Endothelial cell of umbilical vein (primary cell): ENCODE results near the gene APLP2. TPM values are rescaled to one million over a fixed set of nuclear protein-coding genes. Genes with fewer than 3 reads are reported as not detected.

ENCODE experiments used
- BruUV-seq: library from RNA; stranded (reverse); fragments of 400-500 nt; replicated peaks from 2 replicates; lab custom pipeline; 2021; lab: Mats Ljungman, UMichigan
- CTCF ChIA-PET: fragments of 300-600, 350-600 bp; sonication (Branson Sonifier 250); formaldehyde crosslinking; loops from one replicate; lab custom pipeline; 2021; ENCODE audit warnings: antibody characterized with exemption, inconsistent platforms; lab: Charles Lee
- POLR2A ChIA-PET: fragments of 300-600, 350-600 bp; sonication (Branson Sonifier 250); formaldehyde crosslinking; loops from one replicate; lab custom pipeline; 2021; ENCODE audit warnings: antibody characterized with exemption, inconsistent platforms; lab: Charles Lee
- DNase-seq: peaks from one replicate; pipeline ENCODE4 v3.0.0-alpha.2; 2011; ENCODE audit warnings: low read depth, low spot score
- FAIRE-seq: peaks from 2 replicates; lab custom pipeline; 2011; peaks lifted over from hg19 to GRCh38; lab: Jason Lieb, UNC
- H2AFZ ChIP-seq: 2 replicates; pipeline ENCODE4 v1.6.0; 2012; ENCODE audit warnings: low read depth, low read length, control low read depth, inconsistent platforms
- H3K27ac ChIP-seq: 2 replicates; pipeline ENCODE4 v1.5.1; 2011; ENCODE audit warnings: low read depth, mild to moderate bottlenecking, control low read depth, low read length, moderate library complexity; ENCODE audit not compliant: insufficient read depth
- H3K27me3 ChIP-seq, 2 experiments: 2 replicates each; pipeline versions ENCODE4 v1.6.0 to v1.6.1; 2011; ENCODE audit warnings: low read length in 2 of 2, mixed read lengths in 1 of 2; ENCODE audit not compliant: control insufficient read depth in 2 of 2, insufficient read depth in 2 of 2
- H3K36me3 ChIP-seq, 2 experiments: 2 replicates in 1 of 2; 3 replicates in 1 of 2; pipeline ENCODE4 v1.5.1; 2011; ENCODE audit warnings: low read length in 2 of 2, mild to moderate bottlenecking in 1 of 2, moderate library complexity in 1 of 2; ENCODE audit not compliant: control insufficient read depth in 2 of 2, insufficient read depth in 2 of 2; ENCODE audit errors: extremely low read depth in 1 of 2
- H3K4me1 ChIP-seq: 3 replicates; pipeline ENCODE4 v1.5.1; 2011; ENCODE audit warnings: mild to moderate bottlenecking, low read length; ENCODE audit not compliant: control insufficient read depth, insufficient read depth; ENCODE audit errors: extremely low read depth
- H3K4me2 ChIP-seq: 2 replicates; pipeline ENCODE4 v1.6.1; 2011; ENCODE audit warnings: low read length, control low read depth, mixed read lengths; ENCODE audit not compliant: insufficient read depth
- H3K4me3 ChIP-seq, 3 experiments: fragments of 200-600 bp in 1 of 3; sonication (generic), shearing (Covaris generic) in 1 of 3; replicated peaks in 1 of 3; 2 replicates each; pipeline ENCODE4 v1.5.1; 2011 to 2016; ENCODE audit warnings: control low read depth in 3 of 3, low read length in 3 of 3, mild to moderate bottlenecking in 2 of 3, inconsistent platforms in 1 of 3, low read depth in 1 of 3, moderate library complexity in 1 of 3; ENCODE audit not compliant: insufficient read depth in 1 of 3
- H3K79me2 ChIP-seq: 2 replicates; pipeline ENCODE4 v1.6.0; 2012; ENCODE audit warnings: low read length, inconsistent platforms; ENCODE audit not compliant: control insufficient read depth, insufficient read depth
- H3K9ac ChIP-seq: replicated peaks from 2 replicates; pipeline ENCODE3; 2011; ENCODE audit warnings: low read length, control low read depth; ENCODE audit not compliant: insufficient read depth; ENCODE audit errors: extremely low read depth
- H3K9me1 ChIP-seq: replicated peaks from 3 replicates; pipeline ENCODE4 v1.6.0; 2011; ENCODE audit warnings: mild to moderate bottlenecking, low read length; ENCODE audit not compliant: control insufficient read depth, insufficient read depth; ENCODE audit errors: extremely low read depth
- H3K9me3 ChIP-seq: replicated peaks from 2 replicates; pipeline ENCODE4 v1.5.1; 2012; ENCODE audit warnings: low read length, inconsistent platforms; ENCODE audit not compliant: control insufficient read depth, insufficient read depth
- H4K20me1 ChIP-seq: replicated peaks from 2 replicates; pipeline ENCODE3; 2011; ENCODE audit warnings: mild to moderate bottlenecking, low read length; ENCODE audit not compliant: control insufficient read depth, insufficient read depth; ENCODE audit errors: extremely low read depth
- CTCF ChIP-seq, 2 donors: IDR thresholded peaks; 1 replicate in 1 of 2; 2 replicates in 1 of 2; pipeline ENCODE4 v1.5.1; 2011; ENCODE audit warnings: low read length in 2 of 2, mild to moderate bottlenecking in 2 of 2, moderate library complexity in 2 of 2, control low read depth in 1 of 2, inconsistent platforms in 1 of 2, low read depth in 1 of 2; ENCODE audit not compliant: insufficient read depth in 1 of 2; ENCODE audit errors: extremely low read depth in 1 of 2
- EZH2 ChIP-seq: IDR thresholded peaks from 2 replicates; pipeline ENCODE4 v1.6.1; 2012; ENCODE audit warnings: borderline replicate concordance, low read depth, mild to moderate bottlenecking, moderate library complexity, low read length, inconsistent platforms; ENCODE audit not compliant: severe bottlenecking
- FOS ChIP-seq: IDR thresholded peaks from 2 replicates; pipeline ENCODE4 v1.6.1; 2011; ENCODE audit warnings: mild to moderate bottlenecking, low read length, moderate library complexity, borderline replicate concordance; ENCODE audit not compliant: insufficient read depth
- GATA2 ChIP-seq: IDR thresholded peaks from 2 replicates; pipeline ENCODE4 v1.7.0; 2011; ENCODE audit warnings: low read depth, mild to moderate bottlenecking, moderate library complexity, mixed read lengths, low read length; ENCODE audit not compliant: insufficient read length, insufficient read depth
- JUN ChIP-seq: IDR thresholded peaks from 2 replicates; pipeline ENCODE4 v1.6.1; 2011; ENCODE audit warnings: borderline replicate concordance, low read depth; ENCODE audit not compliant: insufficient read length, insufficient read depth
- MAX ChIP-seq: IDR thresholded peaks from 2 replicates; pipeline ENCODE4 v1.6.1; 2011; ENCODE audit not compliant: insufficient read depth, insufficient read length
- MYC ChIP-seq: IDR thresholded peaks from one replicate; pipeline ENCODE4 v1.6.1; 2011; ENCODE audit warnings: mild to moderate bottlenecking, low read depth, low read length
- POLR2A ChIP-seq: IDR thresholded peaks from 2 replicates; pipeline ENCODE4 v1.6.1; 2012; ENCODE audit warnings: low read depth, mild to moderate bottlenecking, control low read depth, low read length
- POLR2AphosphoS5 ChIP-seq: IDR thresholded peaks from 2 replicates; pipeline ENCODE4 v1.6.1; 2012; ENCODE audit warnings: low read depth, mild to moderate bottlenecking, control low read depth, low read length, moderate library complexity; ENCODE audit not compliant: insufficient read depth
- dilution Hi-C: fragments of 300-500 bp; cut with MboI; formaldehyde crosslinking; loops from one replicate; pipeline ENCODE4 v1.15.0; 2019; ENCODE audit warnings: low sequenced_read_pairs; ENCODE audit not compliant: extremely low pct_ligation_motif_present
- intact Hi-C: fragments of 100-400 bp; cut with micrococcal nuclease; formaldehyde crosslinking; loops from one replicate; pipeline ENCODE4 v1.10.0; 2022
- polyA plus RNA-seq, 4 experiments: library from polyadenylated mRNA; depleted of rRNA in 3 of 4; stranded (reverse) in 3 of 4; unstranded in 1 of 4; fragments of >200 nt; gene quantifications; 2 replicates each; pipeline versions ENCODE4 v1.2.1 to v1.2.3, GENCODE V29; 2011 to 2012; ENCODE audit warnings: missing spikeins in 1 of 4
- total RNA-seq: library from RNA; stranded (reverse); gene quantifications from 2 replicates; pipeline ENCODE4 v1.2.3, GENCODE V29; 2021

APLP2 gene
- total and polyA plus RNA-seq, 2 donors (not counting 3 experiments of a cell fraction or from before 2014, with no cell fraction given) = 493 to 543 TPM

- CTCF ChIA-PET = interaction anchor here (1.5 kb wide), 1 partner anchor 16 kb away, joined by 3 read pairs; no protein-coding TSS in a partner anchor
These were observed 29.7 kb downstream of the APLP2 start for GRCh38 chr11:130099356-130099755.

More at GRCh38 chr11:130099356-130099755, 29.7 kb downstream of the APLP2 start:
- intact Hi-C loops (no loop called here), dilution Hi-C loops (no loop called here)
- H3K4me1 ChIP-seq = peaks cover 56% of the 10 kb centered on the region
- H3K4me3 ChIP-seq = no peak overlapping the region
- BruUV-seq = no TSS peak
- POLR2A ChIA-PET = no interaction called here
- no peaks in the 10 kb centered on the region for H3K36me3 ChIP-seq
- H3K9ac ChIP-seq = no peak overlapping the region
- TF ChIP-seq MYC (no peak), MAX (no peak), FOS (no peak), POLR2A (no peak), GATA2 (peak; percentile 18), EZH2 (no peak), POLR2AphosphoS5 (peak; percentile 14), JUN (no peak), CTCF (IDR thresholded peaks at IDR 0.05; ENCODE audit: extremely low read depth in 1 of 2, insufficient read depth in 1 of 2, low read depth in 1 of 2, low read length in 2 of 2) (no peak)
- no peak overlapping the region for H3K27ac ChIP-seq
- no peaks in the 10 kb centered on the region for H3K9me3 ChIP-seq
- peaks cover 98% of the 10 kb centered on the region for H3K79me2 ChIP-seq
- FAIRE-seq (peak; percentile 18), DNase-seq (peak; percentile 31)
- H2AFZ ChIP-seq = no peak overlapping the region
- H3K9me1 ChIP-seq = no peaks in the 10 kb centered on the region
- peak overlapping the region; percentile 34 for H3K4me2 ChIP-seq
- H4K20me1 ChIP-seq = peaks cover 5% of the 10 kb centered on the region
- no peaks in the 10 kb centered on the region for H3K27me3 ChIP-seq
